K562 (cell line): ENCODE data around the gene POLR3A. TPM values are rescaled to one million over a fixed set of nuclear protein-coding genes. Genes with fewer than 3 reads are reported as not detected.

Experiments
- ASH1L ChIP-seq: fragments of 450-650 bp; IDR thresholded peaks from 2 replicates; pipeline ENCODE4 v1.6.1; 2018; ENCODE audit warnings: borderline replicate concordance, mild to moderate bottlenecking, low read depth; ENCODE audit not compliant: partially characterized antibody
- ATF4 ChIP-seq: fragments of 450-650 bp; formaldehyde crosslinking; IDR thresholded peaks from 2 replicates; pipeline ENCODE4 v1.4.0; 2022; ENCODE audit warnings: mild to moderate bottlenecking, moderate library complexity
- CTCFL ChIP-seq: IDR thresholded peaks from 2 replicates; pipeline ENCODE4 v1.6.1; 2011; ENCODE audit warnings: borderline replicate concordance, low read depth, mild to moderate bottlenecking, moderate library complexity, low read length; ENCODE audit not compliant: insufficient read depth, poor library complexity, severe bottlenecking
- ESRRA ChIP-seq: fragments of 450-650 bp; IDR thresholded peaks from 2 replicates; pipeline ENCODE4 v1.6.1; 2014; ENCODE audit warnings: low read depth, mild to moderate bottlenecking, moderate library complexity, borderline replicate concordance
- HDAC1 ChIP-seq, 2 experiments: fragments of 450-650 bp; IDR thresholded peaks; 2 replicates each; pipeline ENCODE4 v1.6.1; 2016 to 2017; ENCODE audit warnings: inconsistent platforms in 1 of 2, mild to moderate bottlenecking in 1 of 2, moderate library complexity in 1 of 2
- KDM1A ChIP-seq, 2 experiments: fragments of 450-650 bp; IDR thresholded peaks; 2 replicates each; pipeline ENCODE4 v1.6.1; 2016; ENCODE audit warnings: mild to moderate bottlenecking in 2 of 2
- KDM5B ChIP-seq: fragments of 200-600 bp; sonication (generic); IDR thresholded peaks from 2 replicates; pipeline ENCODE4 v1.6.1; 2012; ENCODE audit warnings: low read depth, mild to moderate bottlenecking, moderate library complexity, low read length, control low read depth, inconsistent platforms; ENCODE audit not compliant: insufficient replicate concordance
- MAZ ChIP-seq, 2 experiments: fragments of 450-650 bp in 1 of 2; sonication (generic) in 1 of 2; formaldehyde crosslinking; IDR thresholded peaks in 1 of 2; conservative IDR thresholded peaks in 1 of 2; 2 replicates each; pipeline versions ENCODE4 v1.4.0 to v1.5.0; 2020; ENCODE audit warnings: mild to moderate bottlenecking in 1 of 2, missing genetic modification reagents in 1 of 2
- MNT ChIP-seq, 2 experiments: fragments of 450-650 bp; conservative IDR thresholded peaks; 2 replicates each; pipeline ENCODE4 v1.6.1; 2017; ENCODE audit warnings: mild to moderate bottlenecking in 2 of 2, moderate library complexity in 2 of 2
- MXI1 ChIP-seq: IDR thresholded peaks from 2 replicates; pipeline ENCODE4 v1.6.1; 2011; ENCODE audit warnings: low read depth, mild to moderate bottlenecking, improper control_type of control experiment, low read length
- PML ChIP-seq: IDR thresholded peaks from 2 replicates; pipeline ENCODE4 v1.6.1; 2012; ENCODE audit warnings: low read length, inconsistent platforms
- RBM15 ChIP-seq: fragments of 200-400 bp; formaldehyde crosslinking; IDR thresholded peaks from 2 replicates; pipeline ENCODE4 v1.6.1; 2018; ENCODE audit warnings: mild to moderate bottlenecking, low read length, moderate library complexity; ENCODE audit not compliant: insufficient read depth
- SMAD4 ChIP-seq: fragments of 250-450 bp; sonication (Bioruptor Pico); conservative IDR thresholded peaks from 2 replicates; pipeline ENCODE4 v1.8.0; 2021; ENCODE audit warnings: inconsistent platforms, mild to moderate bottlenecking, moderate library complexity
- SMARCE1 ChIP-seq: fragments of 450-650 bp; IDR thresholded peaks from 2 replicates; pipeline ENCODE4 v1.7.1; 2016; ENCODE audit warnings: mild to moderate bottlenecking
- SP1 ChIP-seq: sonication (generic); formaldehyde crosslinking; IDR thresholded peaks from 2 replicates; pipeline ENCODE4 v1.8.1; 2022; ENCODE audit warnings: mild to moderate bottlenecking, missing genetic modification reagents
- ZBED1 ChIP-seq: IDR thresholded peaks from 2 replicates; pipeline ENCODE4 v1.6.1; 2014
- ZNF24 ChIP-seq: fragments of 450-650 bp; IDR thresholded peaks from 2 replicates; pipeline ENCODE4 v1.6.1; 2016
- ZNF445 ChIP-seq: fragments of 250-450 bp; sonication (Bioruptor Pico); IDR thresholded peaks from 2 replicates; pipeline ENCODE4 v1.4.0; 2020; ENCODE audit warnings: low read depth, mild to moderate bottlenecking, moderate library complexity
- ZNF592 ChIP-seq: fragments of 450-650 bp; IDR thresholded peaks from 2 replicates; pipeline ENCODE4 v1.6.1; 2017; ENCODE audit warnings: antibody characterized with exemption, mild to moderate bottlenecking
- ZNF766 ChIP-seq: fragments of 200-800 bp; sonication (Bioruptor generic); conservative IDR thresholded peaks from 2 replicates; pipeline ENCODE4 v1.6.1; 2016; ENCODE audit warnings: missing genetic modification characterization, missing compliant biosample characterization
- ZNF830 ChIP-seq: fragments of 250-450 bp; sonication (Bioruptor Pico); IDR thresholded peaks from 2 replicates; pipeline ENCODE4 v1.5.0; 2021; ENCODE audit warnings: mild to moderate bottlenecking
- polyA plus RNA-seq, 8 experiments: library from polyadenylated mRNA; depleted of rRNA in 4 of 8; stranded (reverse) in 5 of 8; unstranded in 3 of 8; fragments of >200 nt; fragmentation: Nextera tagmentation in 2 of 8; fragmentation: Illumina TruSeq in 1 of 8; extraction: Ambion mirVana in 2 of 8; extraction: Trizol in 1 of 8; gene quantifications; 2 replicates each; pipeline versions ENCODE4 v1.2.1 to v1.2.3, GENCODE V29; 2011 to 2014; ENCODE audit warnings: inconsistent platforms in 1 of 8, missing spikeins in 1 of 8
- total RNA-seq, 7 experiments: library from RNA; depleted of rRNA in 6 of 7; stranded (reverse); fragments of >200 nt in 6 of 7; fragmentation: Illumina TruSeq in 2 of 7; extraction: Trizol in 2 of 7; gene quantifications; 2 replicates each; pipeline versions ENCODE4 v1.2.1 to v1.2.3, GENCODE V29; 2011 to 2021; ENCODE audit warnings: low replicate concordance in 1 of 7

Gene POLR3A
- total and polyA plus RNA-seq, 9 of the 15 experiments (the other 6 are each of a cell fraction or from before 2014, with no cell fraction given), result 14.9 to 37.0 (median 26.7) TPM

DNA sequence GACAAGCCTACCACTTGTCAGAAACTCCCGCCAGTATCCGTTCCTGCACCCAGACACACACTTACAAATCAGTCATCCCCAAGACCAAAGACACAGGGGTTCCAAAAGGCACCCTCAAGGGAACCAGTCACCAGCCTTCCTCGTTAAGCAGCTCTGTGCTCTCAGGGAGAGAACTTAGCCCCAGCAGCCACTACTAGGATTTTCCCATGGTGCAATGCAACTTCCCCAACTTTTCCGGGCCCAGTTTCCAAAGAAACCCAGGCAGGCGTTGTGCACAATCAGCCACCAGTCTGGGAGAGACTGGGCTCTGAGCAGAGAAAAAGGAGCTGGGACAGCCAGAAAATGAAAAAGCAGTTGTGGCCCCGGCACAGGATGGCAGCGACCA, 103.9 kb downstream of the POLR3A start (continued):
- TF ChIP-seq ZNF592 (peak; percentile 56), ZNF445 (CRISPR knock-in tag) (no peak), CTCFL (no peak), ZNF24 (no peak), ESRRA (no peak), HDAC1 (IDR thresholded peaks at IDR 0.05) (peak in 1 of 2 experiments; percentile 21; a peak in 1 of 4 replicates), MAZ (CRISPR knock-in tag; conservative IDR thresholded peaks at IDR 0.05 in 1 of 2, IDR thresholded peaks at IDR 0.05 in 1 of 2) (no peak), ASH1L (no peak), SP1 (CRISPR knock-in tag) (no peak), ZBED1 (0 out of 2 replicates have a peak, but pooled peaks have one; percentile 43), ZNF766 (CRISPR knock-in tag) (0 out of 2 replicates have a peak, but pooled peaks have one; percentile 29), MNT (conservative IDR thresholded peaks at IDR 0.05) (no peak), ZNF830 (CRISPR knock-in tag) (no peak), KDM1A (IDR thresholded peaks at IDR 0.05) (peak in 1 of 2 experiments; percentile 56; a peak in 2 of 4 replicates), PML (no peak), RBM15 (no peak), SMARCE1 (no peak), MXI1 (no peak), KDM5B (no peak), SMAD4 (CRISPR knock-in tag) (no peak), ATF4 (CRISPR knock-in tag) (no peak)
